Subcutaneous adipose tissue (tissue), 4 donors: ENCODE data around the gene RELCH. TPM values are rescaled to one million over a fixed set of nuclear protein-coding genes. Genes with fewer than 3 reads are reported as not detected.

ENCODE experiments used
- total RNA-seq, 4 donors: library from RNA; depleted of rRNA; stranded (reverse); fragments of >200 nt; gene quantifications; one replicate each; pipeline ENCODE4 v1.1.0, GENCODE V29; 2016
- TF ChIP-seq, protein P1 (sequence below): fragments of 450-650 bp; IDR thresholded peaks from one replicate; pipeline ENCODE4 v1.5.1; 2016; ENCODE audit warnings: low read depth, mild to moderate bottlenecking, control low read depth, antibody characterized with exemption, moderate library complexity

RELCH gene
- total RNA-seq, 4 donors from 2014 or later = 36.0 to 52.7 (median 47.8) TPM

- TF ChIP-seq, protein P1, sequence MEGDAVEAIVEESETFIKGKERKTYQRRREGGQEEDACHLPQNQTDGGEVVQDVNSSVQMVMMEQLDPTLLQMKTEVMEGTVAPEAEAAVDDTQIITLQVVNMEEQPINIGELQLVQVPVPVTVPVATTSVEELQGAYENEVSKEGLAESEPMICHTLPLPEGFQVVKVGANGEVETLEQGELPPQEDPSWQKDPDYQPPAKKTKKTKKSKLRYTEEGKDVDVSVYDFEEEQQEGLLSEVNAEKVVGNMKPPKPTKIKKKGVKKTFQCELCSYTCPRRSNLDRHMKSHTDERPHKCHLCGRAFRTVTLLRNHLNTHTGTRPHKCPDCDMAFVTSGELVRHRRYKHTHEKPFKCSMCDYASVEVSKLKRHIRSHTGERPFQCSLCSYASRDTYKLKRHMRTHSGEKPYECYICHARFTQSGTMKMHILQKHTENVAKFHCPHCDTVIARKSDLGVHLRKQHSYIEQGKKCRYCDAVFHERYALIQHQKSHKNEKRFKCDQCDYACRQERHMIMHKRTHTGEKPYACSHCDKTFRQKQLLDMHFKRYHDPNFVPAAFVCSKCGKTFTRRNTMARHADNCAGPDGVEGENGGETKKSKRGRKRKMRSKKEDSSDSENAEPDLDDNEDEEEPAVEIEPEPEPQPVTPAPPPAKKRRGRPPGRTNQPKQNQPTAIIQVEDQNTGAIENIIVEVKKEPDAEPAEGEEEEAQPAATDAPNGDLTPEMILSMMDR = no peak
Observed at GRCh38 chr18:62205824-62206223, 18.8 kb downstream of the RELCH start.

DNA sequence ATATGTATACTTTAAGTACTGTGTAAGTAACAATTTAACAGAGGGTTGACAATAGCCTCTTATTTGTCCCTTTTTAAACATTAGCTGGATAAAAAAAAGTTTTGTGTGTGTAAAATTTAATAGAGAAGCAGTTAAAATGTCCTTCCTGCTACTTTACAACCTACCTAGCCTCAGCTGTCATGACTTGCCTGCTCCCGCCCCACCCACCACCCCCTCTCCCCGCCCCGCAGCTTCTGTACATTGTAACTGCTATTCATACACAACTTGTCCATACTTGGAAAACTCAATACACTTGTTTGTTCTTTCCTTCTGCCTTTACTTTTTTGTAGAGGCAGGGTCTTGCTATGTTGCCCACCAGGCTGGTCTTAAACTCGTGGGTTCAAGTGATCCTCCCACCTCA is 19.5 kb downstream of the RELCH start:
- TF ChIP-seq, protein P1 = no peak

DNA sequence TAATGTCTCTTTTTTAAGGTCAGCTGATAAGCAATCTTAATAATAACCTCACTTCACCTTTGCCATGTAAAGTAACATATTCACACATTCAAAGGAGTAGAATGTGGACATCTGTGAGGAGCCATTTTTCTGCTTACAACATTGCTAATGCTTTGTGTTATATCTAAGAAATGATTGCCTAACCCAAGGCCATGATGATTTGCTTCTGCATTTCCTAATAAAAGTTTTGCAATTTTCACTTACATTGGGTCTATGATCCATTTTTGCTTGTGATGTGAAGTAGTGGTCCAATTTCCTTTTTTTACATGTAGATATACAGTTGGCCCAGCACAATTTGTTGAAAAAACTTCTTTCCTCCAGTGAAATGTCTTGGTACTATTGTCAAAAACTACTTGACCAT is 22.0 kb downstream of the RELCH start:
- TF ChIP-seq, protein P1 = no peak

DNA sequence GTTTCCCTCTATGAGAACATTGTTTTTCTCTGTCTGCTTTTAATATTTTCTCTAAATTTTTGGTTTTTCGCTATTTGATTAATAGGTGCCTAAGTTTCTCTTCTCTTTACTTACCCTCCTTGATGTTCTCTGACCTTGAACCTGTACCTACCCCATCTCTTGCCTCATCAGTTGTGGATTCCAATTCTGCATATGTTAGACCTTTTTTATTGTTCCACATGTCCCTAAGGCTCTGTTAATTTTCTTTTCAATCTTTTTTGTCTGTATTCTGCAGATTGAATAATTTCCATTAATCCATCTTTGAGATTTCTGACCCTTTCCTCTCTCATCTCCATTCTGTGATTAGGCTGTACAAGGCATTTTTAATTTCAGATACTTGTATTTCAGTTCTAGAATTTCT is 23.1 kb downstream of the RELCH start:
- TF ChIP-seq, protein P1 = no peak

GRCh38 chr18:62211325-62211828 is 24.3 kb downstream of the RELCH start:
- TF ChIP-seq, protein P1 = no peak

DNA sequence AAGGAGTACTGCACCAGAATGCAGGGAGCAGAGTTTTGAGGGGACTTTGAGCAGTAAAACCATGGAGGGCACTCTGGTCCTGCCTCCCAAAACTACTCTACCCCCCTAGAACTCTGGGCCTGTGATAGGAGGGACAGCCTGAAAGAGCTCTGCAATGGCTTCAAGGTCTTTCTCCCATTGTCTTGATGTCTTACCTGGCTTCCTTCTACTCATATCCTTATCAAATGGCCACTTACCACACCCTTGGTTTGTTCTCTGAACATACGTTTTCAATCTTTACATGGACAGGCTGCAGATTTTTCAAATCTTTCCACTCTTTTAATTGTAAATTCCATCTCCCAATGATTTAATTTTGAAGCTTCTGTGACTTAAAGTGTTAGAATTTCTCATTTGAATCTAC is 27.7 kb downstream of the RELCH start:
- TF ChIP-seq, protein P1 = no peak

GRCh38 chr18:62224229-62224628 is 37.2 kb downstream of the RELCH start:
- TF ChIP-seq, protein P1 = no peak
